Measurements from ENCODE around the gene PKN2. TPM values are rescaled to one million over a fixed set of nuclear protein-coding genes. Genes with fewer than 3 reads are reported as not detected.

The PKN2 gene
- total and polyA plus RNA-seq, 2 of the 8 experiments (the other 6 are each of a cell fraction or from before 2014, with no cell fraction given): 7.8 to 32.0 TPM

DNA sequence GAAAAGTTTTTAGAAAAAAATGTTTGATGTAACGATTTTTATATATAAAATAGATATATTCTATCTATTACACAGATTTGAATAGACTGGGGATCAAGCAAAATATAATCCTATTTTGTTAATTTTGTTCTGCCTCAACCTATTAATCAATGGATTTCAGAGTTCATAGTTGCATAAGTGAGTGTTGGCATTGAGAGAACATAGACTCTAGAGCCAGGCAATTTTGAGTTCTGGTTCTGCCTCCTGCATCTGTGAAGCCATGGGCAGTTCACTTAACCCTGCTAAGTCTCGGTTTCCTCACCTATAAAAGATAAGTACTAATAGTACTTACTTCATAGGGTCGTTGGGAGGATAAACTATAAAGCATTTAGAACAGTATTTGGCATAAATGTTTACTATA is 13.6 kb upstream of the PKN2 start (continued):
- no peak for TF ChIP-seq POU5F1 (IDR thresholded peaks at IDR 0.05; ENCODE audit: low read depth, low read length)
- TF ChIP-seq, protein P1, sequence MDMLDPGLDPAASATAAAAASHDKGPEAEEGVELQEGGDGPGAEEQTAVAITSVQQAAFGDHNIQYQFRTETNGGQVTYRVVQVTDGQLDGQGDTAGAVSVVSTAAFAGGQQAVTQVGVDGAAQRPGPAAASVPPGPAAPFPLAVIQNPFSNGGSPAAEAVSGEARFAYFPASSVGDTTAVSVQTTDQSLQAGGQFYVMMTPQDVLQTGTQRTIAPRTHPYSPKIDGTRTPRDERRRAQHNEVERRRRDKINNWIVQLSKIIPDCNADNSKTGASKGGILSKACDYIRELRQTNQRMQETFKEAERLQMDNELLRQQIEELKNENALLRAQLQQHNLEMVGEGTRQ (IDR thresholded peaks at IDR 0.05; ENCODE audit: low read length): no peak
- TF ChIP-seq TCF12 (IDR thresholded peaks at IDR 0.05; ENCODE audit: low read depth, low read length): no peak
- TF ChIP-seq, protein P2, sequence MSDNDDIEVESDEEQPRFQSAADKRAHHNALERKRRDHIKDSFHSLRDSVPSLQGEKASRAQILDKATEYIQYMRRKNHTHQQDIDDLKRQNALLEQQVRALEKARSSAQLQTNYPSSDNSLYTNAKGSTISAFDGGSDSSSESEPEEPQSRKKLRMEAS (IDR thresholded peaks at IDR 0.05): no peak
- TF ChIP-seq EP300 (IDR thresholded peaks at IDR 0.05; ENCODE audit: borderline replicate concordance in 1 of 2, low read depth in 2 of 2, low read length in 2 of 2): no peak
- no peak for TF ChIP-seq BRCA1 (IDR thresholded peaks at IDR 0.05; ENCODE audit: low read depth, low read length)
- no peak for TF ChIP-seq HDAC2 (IDR thresholded peaks at IDR 0.05; ENCODE audit: borderline replicate concordance in 1 of 2, low read depth in 2 of 2, low read length in 2 of 2)
- no peak for TF ChIP-seq NRF1 (IDR thresholded peaks at IDR 0.05; ENCODE audit: low read depth, low read length)
- no peak for TF ChIP-seq SP2 (IDR thresholded peaks at IDR 0.05; ENCODE audit: low read length)
- no peak for TF ChIP-seq ZNF274 (IDR thresholded peaks at IDR 0.05; ENCODE audit: borderline replicate concordance, extremely low read depth, low read length)
- no peak for TF ChIP-seq SP1 (IDR thresholded peaks at IDR 0.05; ENCODE audit: low read depth, low read length)

Data from H1 (cell line).